ENCODE measurements around the gene PKHD1.

The PKHD1 gene

GRCh38 chr6:51792273-51793030 lies 295.0 kb downstream of the PKHD1 start:
- no peak for FAIRE-seq
- no peak for TF ChIP-seq CTCF (IDR thresholded peaks at IDR 0.05; ENCODE audit: insufficient read depth, missing control alignments)
- DNase-seq (ENCODE audit: insufficient read length, low spot score) = no peak

- TF ChIP-seq CTCF (IDR thresholded peaks at IDR 0.05; ENCODE audit: insufficient read depth, missing control alignments) = no peak
- no peak for DNase-seq (ENCODE audit: insufficient read length, low spot score)
- no peak for FAIRE-seq
Observed at GRCh38 chr6:51790946-51791345, 296.5 kb downstream of the PKHD1 start.

- DNase-seq (ENCODE audit: insufficient read length, low spot score) = no peak
- TF ChIP-seq CTCF (IDR thresholded peaks at IDR 0.05; ENCODE audit: insufficient read depth, missing control alignments) = no peak
- FAIRE-seq = no peak
Observed at GRCh38 chr6:51788121-51788520, 299.3 kb downstream of the PKHD1 start.

- FAIRE-seq (no peak), DNase-seq (ENCODE audit: insufficient read length, low spot score) (no peak)
- no peak for TF ChIP-seq CTCF (IDR thresholded peaks at IDR 0.05; ENCODE audit: insufficient read depth, missing control alignments)
Observed at GRCh38 chr6:51778666-51779065, 308.7 kb downstream of the PKHD1 start.

GRCh38 chr6:51777618-51778017 lies 309.8 kb downstream of the PKHD1 start:
- no peak for TF ChIP-seq CTCF (IDR thresholded peaks at IDR 0.05; ENCODE audit: insufficient read depth, missing control alignments)
- DNase-seq (ENCODE audit: insufficient read length, low spot score) (no peak), FAIRE-seq (no peak)

- FAIRE-seq = no peak
- TF ChIP-seq CTCF (IDR thresholded peaks at IDR 0.05; ENCODE audit: insufficient read depth, missing control alignments) = no peak
- DNase-seq (ENCODE audit: insufficient read length, low spot score) = no peak
Observed at GRCh38 chr6:51775942-51776860, 311.2 kb downstream of the PKHD1 start.
